ENCODE data around the gene PDE1C. TPM values are rescaled to one million over a fixed set of nuclear protein-coding genes. Genes with fewer than 3 reads are reported as not detected.

Gene PDE1C
- total and polyA plus RNA-seq, 8 donors: 1.2 to 4.2 (median 2.2) TPM

DNA sequence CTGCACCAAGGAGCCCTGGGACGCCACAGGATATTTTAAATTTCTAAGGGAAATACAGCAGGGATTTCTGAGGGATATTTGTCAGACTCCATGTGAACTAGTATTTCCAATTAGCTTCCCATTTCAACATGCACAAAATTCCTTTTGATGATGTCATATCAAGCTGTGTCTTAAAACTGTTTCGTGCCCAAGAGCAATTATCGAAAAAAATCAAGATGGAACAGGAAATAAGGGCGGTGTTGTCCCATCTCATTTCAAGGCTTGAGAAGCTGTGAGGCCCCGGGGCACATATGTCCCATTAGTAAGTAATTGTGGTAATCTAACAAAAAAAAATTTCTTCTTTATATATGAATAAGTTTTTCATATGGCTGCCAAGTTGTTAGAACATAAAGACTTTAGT lies 335.8 kb downstream of the PDE1C start:
- intact Hi-C loops (cut with DNase I): loop anchor here in 1 of 3 donors (5.0 to 10.0 kb wide), 2 partner anchors 82 to 290 kb away; no protein-coding TSS in a partner anchor
- H3K4me3 ChIP-seq: no peak overlapping the region
- H3K9me3 ChIP-seq: no peaks in the 10 kb centered on the region
- ATAC-seq (no peak), DNase-seq (no peak), FAIRE-seq (no peak)
- no peaks in the 10 kb centered on the region for H3K4me1 ChIP-seq
- no peaks in the 10 kb centered on the region for H3K27me3 ChIP-seq
- no peak overlapping the region for H3K27ac ChIP-seq
- TF ChIP-seq, protein P1, sequence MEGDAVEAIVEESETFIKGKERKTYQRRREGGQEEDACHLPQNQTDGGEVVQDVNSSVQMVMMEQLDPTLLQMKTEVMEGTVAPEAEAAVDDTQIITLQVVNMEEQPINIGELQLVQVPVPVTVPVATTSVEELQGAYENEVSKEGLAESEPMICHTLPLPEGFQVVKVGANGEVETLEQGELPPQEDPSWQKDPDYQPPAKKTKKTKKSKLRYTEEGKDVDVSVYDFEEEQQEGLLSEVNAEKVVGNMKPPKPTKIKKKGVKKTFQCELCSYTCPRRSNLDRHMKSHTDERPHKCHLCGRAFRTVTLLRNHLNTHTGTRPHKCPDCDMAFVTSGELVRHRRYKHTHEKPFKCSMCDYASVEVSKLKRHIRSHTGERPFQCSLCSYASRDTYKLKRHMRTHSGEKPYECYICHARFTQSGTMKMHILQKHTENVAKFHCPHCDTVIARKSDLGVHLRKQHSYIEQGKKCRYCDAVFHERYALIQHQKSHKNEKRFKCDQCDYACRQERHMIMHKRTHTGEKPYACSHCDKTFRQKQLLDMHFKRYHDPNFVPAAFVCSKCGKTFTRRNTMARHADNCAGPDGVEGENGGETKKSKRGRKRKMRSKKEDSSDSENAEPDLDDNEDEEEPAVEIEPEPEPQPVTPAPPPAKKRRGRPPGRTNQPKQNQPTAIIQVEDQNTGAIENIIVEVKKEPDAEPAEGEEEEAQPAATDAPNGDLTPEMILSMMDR (IDR thresholded peaks at IDR 0.05): no peak
- WGBS, 2 donors: 65 to 70% methylated on average over 5 of the region's 5 CpGs
- no peaks in the 10 kb centered on the region for H3K36me3 ChIP-seq

DNA sequence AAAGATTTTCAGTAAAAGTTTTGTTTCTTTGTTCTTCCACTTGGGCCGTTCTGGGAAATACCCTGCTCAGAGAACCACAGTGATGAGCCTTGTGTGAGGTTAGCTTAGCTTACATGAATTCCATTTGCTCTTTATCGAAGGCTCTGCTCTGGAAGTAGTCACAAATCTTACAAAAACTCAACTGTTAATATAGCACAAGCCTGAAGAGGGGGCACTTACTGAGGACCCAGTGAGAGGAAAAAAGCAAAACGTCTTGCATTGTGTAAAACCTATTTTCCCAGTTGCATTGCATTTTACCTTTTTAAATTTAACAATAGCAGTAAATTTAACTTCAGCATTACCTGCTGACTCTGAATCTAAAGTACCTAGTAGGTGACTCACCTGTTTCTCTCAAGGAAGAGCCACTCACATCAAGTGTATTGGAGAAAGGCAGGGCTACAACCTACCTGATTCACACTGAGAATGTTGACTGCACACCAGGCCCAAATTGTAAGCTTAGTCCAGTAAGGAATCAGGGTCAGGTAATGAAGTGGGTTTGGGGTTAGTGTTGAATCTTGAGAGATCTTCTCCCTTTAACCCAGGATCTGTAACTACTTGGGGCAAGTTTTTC lies 340.9 kb downstream of the PDE1C start:
- no peak for FAIRE-seq
- H3K27me3 ChIP-seq: no peaks in the 10 kb centered on the region
- no peaks in the 10 kb centered on the region for H3K9me3 ChIP-seq
- intact Hi-C loops (cut with DNase I): no loop called here
- no peak overlapping the region for H3K4me3 ChIP-seq
- TF ChIP-seq, protein P1 (IDR thresholded peaks at IDR 0.05): no peak
- H3K27ac ChIP-seq: no peak overlapping the region
- WGBS, 2 donors: 45 to 56% methylated on average over 3 of the region's 3 CpGs
- H3K4me1 ChIP-seq: no peaks in the 10 kb centered on the region
- DNase-seq: no peak
- H3K36me3 ChIP-seq: no peaks in the 10 kb centered on the region
- ATAC-seq: no peak

DNA sequence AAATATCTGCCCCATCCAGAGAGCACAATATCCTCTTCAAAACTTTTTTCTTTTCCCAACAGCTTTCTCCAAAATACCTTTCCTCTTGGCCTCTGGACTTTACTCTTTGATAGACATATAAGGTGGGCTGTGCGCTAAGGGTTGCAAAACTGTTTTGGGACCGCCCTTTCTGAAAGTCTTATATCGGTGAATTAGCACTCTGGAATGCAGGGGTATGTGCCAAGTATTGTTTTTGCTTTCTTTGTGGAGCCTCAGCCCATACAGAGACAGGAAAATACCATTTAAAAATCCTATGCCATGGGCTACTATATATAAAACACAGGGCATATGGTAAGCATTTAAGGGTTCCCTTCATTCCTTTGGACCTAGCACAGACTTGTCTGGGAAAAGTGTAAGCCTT lies 345.5 kb downstream of the PDE1C start:
- intact Hi-C loops (cut with DNase I): no loop called here
- TF ChIP-seq, protein P1 (IDR thresholded peaks at IDR 0.05): no peak
- WGBS, 2 donors: 73 to 74% methylated on average over 3 of the region's 3 CpGs
- no peak overlapping the region for H3K27ac ChIP-seq
- no peak for ATAC-seq
- H3K27me3 ChIP-seq: no peaks in the 10 kb centered on the region
- H3K36me3 ChIP-seq: no peaks in the 10 kb centered on the region
- DNase-seq: no peak
- H3K9me3 ChIP-seq: no peaks in the 10 kb centered on the region
- no peak for FAIRE-seq
- no peaks in the 10 kb centered on the region for H3K4me1 ChIP-seq
- H3K4me3 ChIP-seq: no peak overlapping the region

DNA sequence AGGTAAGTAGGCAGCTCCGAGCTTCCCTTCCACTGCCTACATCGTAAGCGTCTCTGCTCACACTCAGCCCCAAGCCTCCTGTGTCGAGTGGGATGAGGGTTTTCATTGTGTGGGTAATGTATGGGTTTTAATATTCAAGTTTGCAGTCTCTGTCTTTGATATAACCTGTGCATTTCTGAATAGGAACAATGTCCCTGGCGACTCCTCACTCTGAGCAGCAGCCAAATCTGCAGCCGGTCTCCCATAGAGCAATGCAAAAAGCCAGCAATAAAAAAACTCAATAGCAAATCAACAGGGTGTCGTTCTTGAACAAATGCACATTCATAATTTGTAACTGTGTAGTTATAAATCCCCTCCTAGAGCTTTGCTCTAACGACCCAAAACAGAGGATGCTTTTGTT lies 349.8 kb downstream of the PDE1C start:
- 65 to 68% methylated on average over 8 of the region's 8 CpGs for WGBS, 2 donors
- Histone ChIP-seq H3K27me3 (no peaks in the 10 kb centered on the region), H3K4me3 (no peak overlapping the region), H3K4me1 (no peaks in the 10 kb centered on the region), H3K36me3 (no peaks in the 10 kb centered on the region), H3K9me3 (no peaks in the 10 kb centered on the region), H3K27ac (no peak overlapping the region)
- intact Hi-C loops (cut with DNase I): no loop called here
- DNase-seq (no peak), ATAC-seq (no peak), FAIRE-seq (no peak)
- TF ChIP-seq, protein P1 (IDR thresholded peaks at IDR 0.05): no peak

DNA sequence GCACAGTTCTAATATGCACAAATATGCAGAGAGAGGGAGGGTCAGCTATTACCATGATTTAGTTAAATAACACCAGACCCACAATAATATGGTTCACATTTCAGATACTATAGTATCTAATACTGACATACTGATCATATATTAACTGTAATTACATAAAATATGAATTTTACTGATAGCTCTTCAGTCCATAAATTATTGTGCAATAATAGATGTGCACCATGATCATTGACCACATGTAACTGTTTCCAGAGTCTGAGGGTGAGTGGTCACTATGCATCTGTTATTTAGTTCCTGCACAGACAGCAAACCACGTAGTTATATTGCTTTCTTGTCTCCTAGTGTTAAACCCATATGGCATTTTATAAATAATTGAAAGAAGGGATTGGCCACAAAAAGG lies 353.9 kb downstream of the PDE1C start:
- no peak for DNase-seq
- Histone ChIP-seq H3K27ac (no peak overlapping the region), H3K4me1 (no peaks in the 10 kb centered on the region), H3K27me3 (no peaks in the 10 kb centered on the region), H3K9me3 (no peaks in the 10 kb centered on the region), H3K4me3 (no peak overlapping the region), H3K36me3 (no peaks in the 10 kb centered on the region)
- no peak for ATAC-seq
- 53 to 56% methylated on average over 1 of the region's 1 CpG for WGBS, 2 donors
- no peak for FAIRE-seq
- intact Hi-C loops (cut with DNase I): no loop called here
- TF ChIP-seq, protein P1 (IDR thresholded peaks at IDR 0.05): no peak

All from pancreas (tissue), 10 donors.